Neuronal stem cell (in vitro differentiated cells): ENCODE measurements around the gene CCDC190.

ENCODE experiments used
- DNase-seq: peaks from one replicate; pipeline ENCODE4 v3.0.0-alpha.2; 2013; ENCODE audit warnings: low spot score
- H2AFZ ChIP-seq: one replicate; pipeline ENCODE4 v1.6.1; 2013; ENCODE audit warnings: mild to moderate bottlenecking, low read length, inconsistent platforms
- H2AK5ac ChIP-seq: 2 replicates; pipeline ENCODE4 v1.6.1; 2013; ENCODE audit warnings: low read depth, mild to moderate bottlenecking, inconsistent platforms, low read length, moderate library complexity, mixed read lengths
- H2BK120ac ChIP-seq: 2 replicates; pipeline ENCODE4 v1.6.1; 2013; ENCODE audit warnings: low read depth, mild to moderate bottlenecking, inconsistent platforms, low read length, moderate library complexity, mixed read lengths
- H2BK12ac ChIP-seq: one replicate; pipeline ENCODE4 v1.6.1; 2013; ENCODE audit warnings: low read length, inconsistent platforms
- H2BK15ac ChIP-seq: 2 replicates; pipeline ENCODE4 v1.6.1; 2013; ENCODE audit warnings: mild to moderate bottlenecking, low read length, inconsistent platforms, mixed read lengths
- H2BK5ac ChIP-seq: one replicate; pipeline ENCODE4 v1.6.1; 2013; ENCODE audit warnings: inconsistent platforms, mild to moderate bottlenecking, low read length, moderate library complexity
- H3K14ac ChIP-seq: one replicate; pipeline ENCODE4 v1.6.1; 2013; ENCODE audit warnings: low read length, inconsistent platforms
- H3K18ac ChIP-seq: 2 replicates; pipeline ENCODE4 v1.6.1; 2013; ENCODE audit warnings: low read length, inconsistent platforms
- H3K23ac ChIP-seq: 2 replicates; pipeline ENCODE4 v1.6.1; 2013; ENCODE audit warnings: low read depth, mild to moderate bottlenecking, mixed read lengths, low read length, inconsistent platforms; ENCODE audit not compliant: poor library complexity
- H3K27ac ChIP-seq: replicated peaks from 3 replicates; pipeline ENCODE4 v1.5.1; 2013; ENCODE audit warnings: low read length, inconsistent platforms
- H3K27me3 ChIP-seq, 3 experiments: 2 replicates each; pipeline ENCODE4 v1.6.1; 2013; ENCODE audit warnings: low read length in 3 of 3, mild to moderate bottlenecking in 2 of 3, inconsistent platforms in 1 of 3, low read depth in 1 of 3, mixed read lengths in 1 of 3, moderate library complexity in 1 of 3; ENCODE audit not compliant: control insufficient read depth in 3 of 3, insufficient read depth in 3 of 3
- H3K36me3 ChIP-seq, 2 donors: replicated peaks in 1 of 2; 2 replicates each; pipeline ENCODE4 v1.6.1; 2013; ENCODE audit warnings: low read length in 2 of 2; ENCODE audit not compliant: control insufficient read depth in 2 of 2, insufficient read depth in 2 of 2
- H3K4ac ChIP-seq: 2 replicates; pipeline ENCODE4 v1.6.1; 2013; ENCODE audit warnings: inconsistent platforms, mild to moderate bottlenecking, low read length, moderate library complexity
- H3K4me1 ChIP-seq, 2 donors: 1 replicate in 1 of 2; 2 replicates in 1 of 2; pipeline ENCODE4 v1.6.1; 2013; ENCODE audit warnings: low read length in 2 of 2, low read depth in 1 of 2; ENCODE audit not compliant: control insufficient read depth in 2 of 2, insufficient read depth in 1 of 2
- H3K4me2 ChIP-seq: one replicate; pipeline ENCODE4 v1.6.1; 2013; ENCODE audit warnings: mild to moderate bottlenecking, low read length, inconsistent platforms; ENCODE audit not compliant: insufficient read depth, poor library complexity, severe bottlenecking
- H3K4me3 ChIP-seq, 2 donors: 2 replicates each; pipeline ENCODE4 v1.5.1; 2013; ENCODE audit warnings: low read length in 2 of 2, mild to moderate bottlenecking in 2 of 2, inconsistent platforms in 1 of 2, moderate library complexity in 1 of 2
- H3K79me1 ChIP-seq: one replicate; pipeline ENCODE4 v1.6.1; 2013; ENCODE audit warnings: low read depth, mild to moderate bottlenecking, inconsistent platforms, low read length, moderate library complexity
- H3K9ac ChIP-seq: one replicate; pipeline ENCODE4 v1.6.1; 2013; ENCODE audit warnings: mild to moderate bottlenecking, low read depth, low read length, inconsistent platforms; ENCODE audit not compliant: poor library complexity
- H3K9me3 ChIP-seq, 2 donors: replicated peaks in 1 of 2; 2 replicates each; pipeline versions ENCODE3 to v1.6.1; 2013; ENCODE audit warnings: low read length in 2 of 2, mild to moderate bottlenecking in 2 of 2, inconsistent platforms in 1 of 2, low read depth in 1 of 2, mixed read lengths in 1 of 2, moderate library complexity in 1 of 2; ENCODE audit not compliant: control insufficient read depth in 2 of 2, insufficient read depth in 1 of 2
- H4K8ac ChIP-seq: one replicate; pipeline ENCODE4 v1.6.1; 2013; ENCODE audit warnings: low read depth, mild to moderate bottlenecking, inconsistent platforms, low read length, moderate library complexity
- H4K91ac ChIP-seq: one replicate; pipeline ENCODE4 v1.6.1; 2013; ENCODE audit warnings: low read length, low read depth, mild to moderate bottlenecking, inconsistent platforms; ENCODE audit not compliant: poor library complexity
- WGBS, 2 donors: extraction: QIAGEN DNeasy Blood & Tissue Kit; methylation state at CpG; one replicate each; pipeline ENCODE4 v1.1.7; 2013; ENCODE audit warnings: missing lambda C conversion rate in 2 of 2, mixed read lengths in 1 of 2; ENCODE audit not compliant: insufficient read length in 2 of 2, insufficient replicate concordance in 1 of 2; ENCODE audit errors: extremely low coverage in 2 of 2; 5-methylcytosine and 5-hydroxymethylcytosine counted together

Gene CCDC190

GRCh38 chr1:162861625-162862024, 650 bp upstream of the CCDC190 start:
- no peak overlapping the region for H3K4me3 ChIP-seq
- H3K9ac ChIP-seq: no peak overlapping the region
- no peak overlapping the region for H3K18ac ChIP-seq
- no peaks in the 10 kb centered on the region for H3K36me3 ChIP-seq
- no peak overlapping the region for H2BK120ac ChIP-seq
- WGBS, 2 donors: no CpG with 5 or more reads among the region's 5 CpGs
- no peak overlapping the region for H3K27ac ChIP-seq
- no peak overlapping the region for H2BK12ac ChIP-seq
- H2AFZ ChIP-seq: no peak overlapping the region
- no peak overlapping the region for H2AK5ac ChIP-seq
- no peaks in the 10 kb centered on the region for H3K9me3 ChIP-seq
- H4K91ac ChIP-seq: no peak overlapping the region
- H3K27me3 ChIP-seq: peaks cover 0 to 11% (median 0%) of the 10 kb centered on the region in 3 experiments
- H3K4ac ChIP-seq: no peak overlapping the region
- no peak overlapping the region for H3K23ac ChIP-seq
- no peak overlapping the region for H2BK15ac ChIP-seq
- no peak overlapping the region for H3K14ac ChIP-seq
- no peaks in the 10 kb centered on the region for H3K79me1 ChIP-seq
- DNase-seq: no peak
- H3K4me2 ChIP-seq: no peak overlapping the region
- H3K4me1 ChIP-seq: peaks cover 0 to 5% of the 10 kb centered on the region in 2 donors
- H4K8ac ChIP-seq: no peak overlapping the region
- H2BK5ac ChIP-seq: no peak overlapping the region

GRCh38 chr1:162859191-162859590, 1.8 kb downstream of the CCDC190 start:
- WGBS, 2 donors: no CpG with 5 or more reads among the region's 1 CpG
- no peak for DNase-seq
- no peak overlapping the region for H4K91ac ChIP-seq

DNA sequence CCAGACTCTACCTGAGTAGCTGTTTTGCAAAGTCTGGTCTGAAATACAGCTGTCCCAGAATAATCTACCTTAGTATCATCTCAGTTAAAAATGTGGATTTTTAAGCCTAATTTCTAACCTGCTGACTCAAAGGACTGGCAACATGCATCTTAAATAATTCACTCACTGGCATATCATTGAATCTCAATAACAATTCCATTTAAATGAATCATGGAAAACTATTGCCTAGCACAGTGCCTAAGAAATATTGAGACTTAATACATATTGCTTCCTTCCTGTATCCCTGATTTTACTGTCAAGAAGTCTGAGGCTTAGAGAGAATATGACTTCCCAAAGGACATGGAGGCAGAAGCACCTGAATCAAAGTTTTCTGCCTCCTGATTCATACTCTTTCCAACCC, 3.1 kb downstream of the CCDC190 start:
- Histone ChIP-seq H2BK5ac (no peak overlapping the region), H2BK120ac (no peak overlapping the region), H3K4me2 (no peak overlapping the region), H2AK5ac (no peak overlapping the region), H2BK12ac (no peak overlapping the region), H3K9me3 (no peaks in the 10 kb centered on the region), H3K23ac (no peak overlapping the region), H3K4ac (no peak overlapping the region), H3K36me3 (no peaks in the 10 kb centered on the region), H3K4me3 (no peak overlapping the region), H3K9ac (no peak overlapping the region), H4K91ac (no peak overlapping the region), H2AFZ (no peak overlapping the region), H3K14ac (no peak overlapping the region), H3K79me1 (no peaks in the 10 kb centered on the region), H3K18ac (no peak overlapping the region), H3K4me1 (peaks cover 0 to 5% of the 10 kb centered on the region in 2 donors), H3K27me3 (peaks cover 0 to 11% (median 0%) of the 10 kb centered on the region in 3 experiments), H3K27ac (no peak overlapping the region), H2BK15ac (no peak overlapping the region), H4K8ac (no peak overlapping the region)
- DNase-seq: no peak

More at GRCh38 chr1:162859191-162859590, 1.8 kb downstream of the CCDC190 start:
- Histone ChIP-seq H3K4me2 (no peak overlapping the region), H3K27me3 (peaks cover 0 to 11% (median 0%) of the 10 kb centered on the region in 3 experiments), H3K23ac (no peak overlapping the region), H3K4me1 (peaks cover 0 to 5% of the 10 kb centered on the region in 2 donors), H2AFZ (no peak overlapping the region), H2BK5ac (no peak overlapping the region), H2AK5ac (no peak overlapping the region), H3K36me3 (no peaks in the 10 kb centered on the region), H2BK12ac (no peak overlapping the region), H2BK120ac (no peak overlapping the region), H3K9me3 (no peaks in the 10 kb centered on the region), H4K8ac (no peak overlapping the region), H3K14ac (no peak overlapping the region), H3K4me3 (no peak overlapping the region), H3K9ac (no peak overlapping the region), H3K18ac (no peak overlapping the region), H3K4ac (no peak overlapping the region), H3K79me1 (no peaks in the 10 kb centered on the region), H3K27ac (no peak overlapping the region), H2BK15ac (no peak overlapping the region)

GRCh38 chr1:162856260-162856659, 4.7 kb downstream of the CCDC190 start:
- Histone ChIP-seq H2AK5ac (no peak overlapping the region), H3K9ac (no peak overlapping the region), H3K79me1 (no peaks in the 10 kb centered on the region), H3K27ac (no peak overlapping the region), H4K8ac (no peak overlapping the region), H3K9me3 (no peaks in the 10 kb centered on the region), H3K4me2 (no peak overlapping the region), H3K4me3 (no peak overlapping the region), H2AFZ (no peak overlapping the region), H3K36me3 (no peaks in the 10 kb centered on the region), H3K4ac (no peak overlapping the region), H3K14ac (no peak overlapping the region), H3K27me3 (peaks cover 0 to 11% (median 0%) of the 10 kb centered on the region in 3 experiments), H2BK15ac (no peak overlapping the region), H2BK5ac (no peak overlapping the region), H4K91ac (no peak overlapping the region), H3K18ac (no peak overlapping the region), H3K4me1 (peaks cover 0 to 2% of the 10 kb centered on the region in 2 donors), H2BK12ac (no peak overlapping the region), H2BK120ac (no peak overlapping the region), H3K23ac (no peak overlapping the region)
- no peak for DNase-seq
- WGBS, 2 donors: 100% methylated on average over 1 of the region's 2 CpGs; no CpG with 5 or more reads in 1 of the 2 donors
